Epithelial cell of proximal tubule (primary cell): ENCODE measurements around the gene RAB40C. TPM values are rescaled to one million over a fixed set of nuclear protein-coding genes. Genes with fewer than 3 reads are reported as not detected.

Experiments
- DNase-seq: peaks from one replicate; pipeline ENCODE4 v3.0.0-alpha.2; 2011; ENCODE audit warnings: low read depth
- H3K4me3 ChIP-seq: 2 replicates; pipeline ENCODE4 v1.5.1; 2011; ENCODE audit warnings: low read depth, mild to moderate bottlenecking, low read length
- CTCF ChIP-seq: conservative IDR thresholded peaks from 2 replicates; pipeline ENCODE4 v1.5.1; 2012; ENCODE audit warnings: low read depth, mild to moderate bottlenecking, low read length
- total RNA-seq: library from RNA; depleted of rRNA; stranded (reverse); fragments of >200 nt; gene quantifications from 2 replicates; pipeline ENCODE4 v1.2.3, GENCODE V29; 2015

The RAB40C gene
- total RNA-seq, 1 donor from 2014 or later = 9.9 TPM

- peak; percentile 55 for TF ChIP-seq CTCF
- peak overlapping the region; percentile 70 for H3K4me3 ChIP-seq
- no peak for DNase-seq
Observed at GRCh38 chr16:648071-648780, 58.4 kb downstream of the RAB40C start.

DNA sequence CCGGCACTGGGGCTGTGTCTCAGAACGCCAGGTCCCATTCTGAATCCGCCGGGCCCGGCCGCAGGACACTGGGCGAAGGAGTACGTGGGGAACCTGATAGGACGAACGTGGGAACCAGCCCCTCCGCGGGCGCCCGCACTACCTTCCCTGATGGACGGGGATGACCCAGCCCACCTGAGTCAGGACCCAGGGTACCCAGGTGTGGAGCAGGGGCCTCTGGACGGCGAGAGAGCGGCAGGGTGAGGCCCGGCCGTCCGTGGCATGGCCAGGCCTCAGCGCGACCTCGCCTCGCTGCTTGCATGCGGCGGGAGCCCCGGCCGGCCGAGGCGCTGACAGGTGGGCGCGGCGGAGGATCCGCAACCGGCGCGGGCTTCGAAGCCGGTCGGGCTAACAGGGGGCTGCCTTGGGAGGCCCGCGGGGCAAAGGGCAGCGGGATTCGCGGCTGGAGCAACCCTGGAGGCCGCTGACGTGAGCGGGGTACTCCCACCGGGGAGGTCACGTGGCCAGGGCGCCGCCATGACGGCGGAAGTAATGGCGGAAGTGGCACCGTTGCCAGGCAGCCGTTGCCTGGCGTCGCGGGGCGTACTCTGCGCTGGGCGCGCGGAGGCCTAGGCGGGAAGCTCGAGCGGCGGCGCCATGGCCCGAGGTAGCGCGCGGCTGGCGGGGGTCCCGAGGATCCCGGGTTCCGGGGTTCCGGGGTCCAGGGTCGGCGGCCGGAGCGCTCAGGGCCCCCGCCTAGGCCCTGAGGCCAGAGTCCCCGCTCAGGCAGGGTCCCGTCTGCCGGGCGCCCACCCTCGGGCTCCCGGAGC, 59.1 kb downstream of the RAB40C start, which contains the start of gene WDR90:
WDR90 (plus strand) TSS at position 585 of the 809 bp plus-strand sequence; CDS start at position 637, 52 bp downstream.
- peak within 1 kb of the TSS; percentile 70 for H3K4me3 ChIP-seq
- no peak for DNase-seq
- no peak for TF ChIP-seq CTCF

- H3K4me3 ChIP-seq = peak overlapping the region; percentile 70
- TF ChIP-seq CTCF = no peak
- DNase-seq = no peak
Observed at GRCh38 chr16:649631-650030, 59.8 kb downstream of the RAB40C start.

DNA sequence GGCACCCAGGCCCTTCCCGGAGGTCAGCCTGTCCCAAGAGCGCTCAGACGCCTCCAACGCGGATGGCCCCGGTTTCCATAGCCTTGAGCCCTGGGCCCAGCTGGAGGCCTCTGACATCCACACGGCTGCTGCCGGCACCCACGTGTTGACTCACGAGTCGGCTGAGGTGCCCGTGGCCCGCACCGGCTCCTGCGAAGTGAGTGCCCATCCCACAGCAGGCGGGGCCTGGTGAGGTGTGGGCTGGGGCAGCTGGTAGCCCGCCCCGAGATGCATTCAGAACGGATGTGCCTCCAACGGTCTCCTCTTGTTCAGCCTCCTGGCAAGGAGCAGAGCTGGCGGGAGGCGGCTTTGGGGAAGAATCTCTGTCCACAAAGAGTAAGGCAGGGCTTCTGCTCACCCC, 62.0 kb downstream of the RAB40C start:
- no peak for TF ChIP-seq CTCF
- DNase-seq = no peak
- H3K4me3 ChIP-seq = no peak overlapping the region

DNA sequence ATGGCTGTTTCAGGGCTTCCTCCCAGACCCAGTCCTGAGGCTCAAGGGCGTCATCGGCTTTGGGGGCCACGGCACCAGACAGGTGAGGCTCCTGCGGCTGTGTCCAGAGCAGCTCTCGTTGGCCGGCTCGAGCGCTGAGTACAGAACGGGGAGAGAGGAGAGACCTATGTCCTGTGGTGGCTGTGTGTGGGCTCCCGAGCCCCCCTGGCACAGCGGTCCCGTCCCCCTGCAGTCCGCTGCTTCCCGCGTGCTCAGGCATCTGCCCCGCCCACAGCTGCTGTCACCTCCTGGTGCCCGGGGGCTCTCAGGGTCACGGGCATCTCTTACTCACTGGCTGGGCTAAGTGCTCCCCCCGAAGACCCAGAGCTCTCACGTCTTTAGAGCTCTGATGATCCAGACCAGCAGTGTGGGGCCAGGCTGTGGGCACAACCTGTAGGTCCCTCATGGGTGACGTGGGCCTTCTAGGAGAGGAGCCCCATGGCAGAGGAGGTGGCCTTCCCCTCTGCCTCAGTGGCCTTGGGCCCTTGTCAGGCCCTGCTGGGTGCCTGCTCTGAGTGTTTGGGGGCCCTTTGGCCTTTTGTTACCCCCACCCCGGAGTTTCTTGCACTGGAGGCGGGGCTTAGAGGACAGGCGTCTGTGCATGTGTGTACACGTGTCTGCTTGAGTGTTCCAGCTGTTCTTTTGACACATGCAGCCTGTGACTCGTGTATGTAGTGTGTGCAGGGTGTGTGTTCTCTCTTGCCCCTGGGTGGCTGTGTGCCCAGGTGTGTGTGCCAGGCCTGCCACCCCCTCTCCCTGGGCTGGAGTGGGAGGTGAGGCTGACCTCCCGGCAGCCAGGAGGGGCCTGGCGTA, 62.8 kb downstream of the RAB40C start:
- H3K4me3 ChIP-seq = no peak overlapping the region
- no peak for DNase-seq
- TF ChIP-seq CTCF = no peak

- TF ChIP-seq CTCF = no peak
- DNase-seq = no peak
- no peak overlapping the region for H3K4me3 ChIP-seq
Observed at GRCh38 chr16:654034-654433, 64.2 kb downstream of the RAB40C start.
